ENCODE results near the gene CNOT6.

Gene CNOT6

DNA sequence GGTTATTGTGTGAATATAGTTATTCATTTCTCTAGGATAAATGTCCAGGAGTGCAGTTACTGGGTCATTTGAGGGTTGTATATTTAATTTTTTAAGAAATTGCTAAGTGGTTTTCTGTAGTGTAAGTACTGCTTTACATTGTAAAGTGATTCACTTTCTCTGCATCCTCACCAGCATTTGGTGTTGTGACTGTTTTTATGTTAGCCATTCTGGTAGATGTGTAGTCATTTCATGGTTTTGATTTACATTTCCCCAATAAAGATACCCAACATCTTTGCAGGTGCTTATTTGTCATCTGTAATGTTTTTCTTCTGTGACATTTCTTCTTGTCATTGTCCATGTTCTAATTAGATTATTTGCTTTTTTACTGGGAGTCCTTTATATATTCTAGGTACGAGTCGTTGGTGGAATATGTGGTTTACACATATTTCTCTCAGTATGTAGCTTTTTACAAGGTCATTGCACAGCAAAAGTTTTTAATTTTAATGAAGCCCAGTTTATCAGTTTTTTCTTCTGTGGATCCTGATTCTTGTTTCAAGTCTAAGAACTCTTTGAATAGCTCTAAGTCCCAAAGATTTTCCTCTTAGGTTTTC is 63.1 kb downstream of the CNOT6 start:
- TF ChIP-seq, protein P1, sequence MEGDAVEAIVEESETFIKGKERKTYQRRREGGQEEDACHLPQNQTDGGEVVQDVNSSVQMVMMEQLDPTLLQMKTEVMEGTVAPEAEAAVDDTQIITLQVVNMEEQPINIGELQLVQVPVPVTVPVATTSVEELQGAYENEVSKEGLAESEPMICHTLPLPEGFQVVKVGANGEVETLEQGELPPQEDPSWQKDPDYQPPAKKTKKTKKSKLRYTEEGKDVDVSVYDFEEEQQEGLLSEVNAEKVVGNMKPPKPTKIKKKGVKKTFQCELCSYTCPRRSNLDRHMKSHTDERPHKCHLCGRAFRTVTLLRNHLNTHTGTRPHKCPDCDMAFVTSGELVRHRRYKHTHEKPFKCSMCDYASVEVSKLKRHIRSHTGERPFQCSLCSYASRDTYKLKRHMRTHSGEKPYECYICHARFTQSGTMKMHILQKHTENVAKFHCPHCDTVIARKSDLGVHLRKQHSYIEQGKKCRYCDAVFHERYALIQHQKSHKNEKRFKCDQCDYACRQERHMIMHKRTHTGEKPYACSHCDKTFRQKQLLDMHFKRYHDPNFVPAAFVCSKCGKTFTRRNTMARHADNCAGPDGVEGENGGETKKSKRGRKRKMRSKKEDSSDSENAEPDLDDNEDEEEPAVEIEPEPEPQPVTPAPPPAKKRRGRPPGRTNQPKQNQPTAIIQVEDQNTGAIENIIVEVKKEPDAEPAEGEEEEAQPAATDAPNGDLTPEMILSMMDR (IDR thresholded peaks at IDR 0.05): no peak
- no peak overlapping the region for H3K4me3 ChIP-seq
- H3K27ac ChIP-seq: no peak overlapping the region
- DNase-seq (ENCODE audit: low spot score): no peak

DNA sequence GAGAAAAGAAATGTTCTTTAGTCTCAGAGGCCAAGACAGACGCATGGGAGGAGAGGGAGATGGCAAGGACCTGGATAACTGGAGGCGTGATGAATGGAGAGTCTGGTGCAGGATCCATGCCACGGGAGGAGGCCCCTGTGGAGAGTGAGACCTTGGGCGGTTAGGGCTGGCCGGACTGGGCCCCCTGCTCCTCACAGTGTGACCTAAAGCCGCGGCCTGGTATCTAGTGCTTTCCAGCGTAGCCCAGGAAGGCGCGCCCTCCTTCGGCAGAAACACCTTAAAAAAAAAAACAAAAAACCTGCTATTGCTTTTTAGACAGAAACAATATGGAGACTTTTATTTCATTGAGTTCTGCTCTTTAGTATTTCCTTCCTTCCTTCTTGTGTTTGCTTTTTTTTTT is 64.1 kb downstream of the CNOT6 start:
- TF ChIP-seq, protein P1 (IDR thresholded peaks at IDR 0.05): no peak
- Histone ChIP-seq H3K27ac (no peak overlapping the region), H3K4me3 (no peak overlapping the region)
- no peak for DNase-seq (ENCODE audit: low spot score)

DNA sequence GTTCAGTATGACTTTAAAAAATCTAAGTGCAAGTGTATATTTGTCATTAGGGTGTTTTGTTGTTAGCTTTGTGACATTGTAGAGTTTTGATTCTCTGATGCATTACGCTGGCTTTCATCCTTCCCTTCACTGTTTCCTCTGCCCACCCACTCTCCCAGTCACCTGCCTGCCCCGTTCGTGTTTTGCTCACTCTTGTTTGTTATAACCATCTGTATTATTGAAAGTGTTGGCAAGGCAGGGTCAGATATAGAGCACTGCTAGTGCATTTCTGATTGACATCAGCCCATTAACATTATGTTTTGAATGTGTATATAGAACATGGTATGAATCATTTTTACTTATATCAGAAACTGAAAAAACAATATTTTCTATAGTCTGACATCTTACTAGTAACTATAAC is 69.8 kb downstream of the CNOT6 start:
- DNase-seq (ENCODE audit: low spot score): no peak
- no peak overlapping the region for H3K4me3 ChIP-seq
- TF ChIP-seq, protein P1 (IDR thresholded peaks at IDR 0.05): no peak
- no peak overlapping the region for H3K27ac ChIP-seq

DNA sequence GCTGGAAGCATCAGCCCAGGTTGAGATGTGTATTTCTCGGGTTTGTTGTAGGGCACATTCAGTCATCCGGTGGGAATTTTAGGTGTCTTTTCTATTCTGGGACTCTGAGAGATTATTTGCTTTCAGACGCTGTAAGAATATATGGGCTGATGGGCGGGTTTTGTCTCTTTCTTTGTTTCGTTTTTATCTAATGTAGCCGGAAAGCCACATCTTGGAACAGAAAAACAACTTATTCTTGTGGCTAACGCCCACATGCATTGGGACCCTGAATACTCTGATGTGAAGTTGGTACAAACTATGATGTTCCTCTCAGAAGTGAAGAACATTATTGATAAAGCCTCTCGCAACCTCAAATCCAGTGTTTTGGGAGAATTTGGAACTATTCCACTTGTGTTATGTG is 74.7 kb downstream of the CNOT6 start:
- no peak for DNase-seq (ENCODE audit: low spot score)
- H3K27ac ChIP-seq: no peak overlapping the region
- TF ChIP-seq, protein P1 (IDR thresholded peaks at IDR 0.05): no peak

DNA sequence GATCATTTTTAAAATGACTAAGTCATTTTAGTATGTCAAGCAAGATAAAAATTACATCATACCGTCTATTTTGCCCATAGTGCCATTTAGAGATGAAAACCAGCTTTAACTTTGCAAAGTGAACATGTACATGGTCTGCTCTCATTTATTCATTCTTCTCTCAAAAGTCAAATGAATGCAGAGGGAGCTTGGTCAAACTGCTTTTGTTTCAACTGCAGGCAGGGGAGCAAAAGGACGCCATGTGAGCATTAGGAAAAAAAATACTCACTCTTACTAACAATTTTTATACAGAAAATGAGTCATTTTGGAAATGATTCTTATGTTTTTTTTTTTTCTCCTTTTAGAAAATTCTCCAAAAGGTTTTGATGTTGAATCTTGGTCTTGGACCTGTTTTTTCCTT is 81.4 kb downstream of the CNOT6 start:
- no peak for DNase-seq (ENCODE audit: low spot score)
- Histone ChIP-seq H3K27ac (no peak overlapping the region), H3K4me3 (no peak overlapping the region)
- TF ChIP-seq, protein P1 (IDR thresholded peaks at IDR 0.05): no peak

More for the DNA sequence above, 74.7 kb downstream of the CNOT6 start:
- no peak overlapping the region for H3K4me3 ChIP-seq

DNA sequence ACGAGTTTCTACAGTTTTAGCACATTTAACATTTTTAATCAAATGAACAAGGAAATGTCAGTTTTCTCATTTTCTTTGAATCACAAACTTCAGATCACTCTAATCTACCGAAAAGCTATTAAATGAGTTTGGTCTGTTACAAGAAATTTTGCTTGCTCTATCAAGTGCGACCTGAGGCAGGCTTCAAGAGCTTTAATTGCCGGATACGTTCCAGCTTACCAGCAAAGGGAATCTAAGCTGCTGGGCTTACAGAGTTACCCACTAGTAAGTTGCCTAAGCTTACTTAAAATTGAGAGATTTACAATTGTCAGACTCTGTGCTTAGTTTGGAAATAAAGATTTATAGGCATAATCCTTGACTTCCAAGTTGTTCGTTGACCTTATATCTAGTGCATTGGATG is 86.5 kb downstream of the CNOT6 start:
- H3K27ac ChIP-seq: no peak overlapping the region
- DNase-seq (ENCODE audit: low spot score): no peak
- H3K4me3 ChIP-seq: no peak overlapping the region
- TF ChIP-seq, protein P1 (IDR thresholded peaks at IDR 0.05): no peak

DNA sequence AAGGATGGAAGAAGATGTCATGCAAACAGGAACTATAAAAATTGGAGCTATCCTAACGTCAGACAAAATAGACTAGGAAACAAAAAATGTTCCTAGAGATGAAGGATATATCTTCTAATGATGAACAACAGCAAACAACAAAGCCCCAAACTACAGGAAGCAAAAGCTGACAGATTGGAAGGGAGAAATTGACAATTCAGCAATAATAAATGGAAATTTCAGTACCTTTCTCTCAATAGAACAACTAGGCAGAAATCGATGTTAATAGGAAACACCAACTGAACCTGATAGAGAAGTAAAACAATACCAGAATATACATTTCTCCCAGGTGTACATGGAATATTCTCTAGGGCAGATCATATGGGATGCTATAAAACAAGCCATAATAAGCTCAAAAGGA is 89.6 kb downstream of the CNOT6 start:
- Histone ChIP-seq H3K27ac (no peak overlapping the region), H3K4me3 (no peak overlapping the region)
- no peak for DNase-seq (ENCODE audit: low spot score)
- TF ChIP-seq, protein P1 (IDR thresholded peaks at IDR 0.05): no peak

Measured in coronary artery (tissue), 2 donors.